ENCODE data around the gene HNRNPC. TPM values are rescaled to one million over a fixed set of nuclear protein-coding genes. Genes with fewer than 3 reads are reported as not detected.
"Not testable (repeated sequence)": the region's sequence is repeated elsewhere in the genome, so short reads cannot be mapped to it uniquely, and the experiment has no call there.

Gene HNRNPC
- total RNA-seq, 2 experiments from 2014 or later = 684 to 863 TPM

DNA sequence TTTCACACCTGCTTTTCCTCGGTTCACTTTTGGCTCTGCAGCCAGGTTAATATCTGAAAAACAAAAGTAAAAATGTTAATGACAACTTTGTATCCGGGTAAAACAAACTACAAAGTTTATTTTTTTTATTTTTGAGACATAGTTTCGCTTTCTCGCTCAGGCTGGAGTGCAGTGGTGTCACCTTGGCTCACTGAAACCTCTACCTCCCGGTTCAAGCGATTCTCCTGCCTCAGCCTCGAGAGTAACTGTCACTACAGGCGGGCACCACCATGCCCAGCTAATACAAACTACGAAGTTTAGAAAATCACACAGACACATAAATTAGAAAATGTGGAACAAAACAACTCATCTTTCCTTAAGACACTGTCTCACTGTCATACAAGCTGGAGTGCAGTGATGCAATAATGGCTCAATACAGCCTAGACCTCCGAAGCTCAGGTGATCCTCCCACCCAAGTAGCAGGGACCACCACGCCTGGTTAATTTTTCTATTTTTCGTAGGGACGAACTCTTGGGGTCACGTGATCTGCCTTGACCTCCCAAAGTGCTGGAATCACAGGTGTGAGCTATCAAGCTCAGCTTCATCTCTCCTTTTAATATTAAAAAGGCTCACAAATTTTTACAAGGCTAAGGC is 38.1 kb downstream of the HNRNPC start:
- ChIA-PET CTCF (interaction anchor here (1.0 to 2.1 kb wide), 5 partner anchors 9 to 31 kb away, joined by 3 to 4 read pairs (median 4); no protein-coding TSS in a partner anchor), POLR2A (no interaction called here)
- Mint-ChIP-seq H3K9me3 (no peaks in the 10 kb centered on the region), H3K36me3 (ENCODE audit: low read depth) (peaks cover 71% of the 10 kb centered on the region), H3K27me3 (no peaks in the 10 kb centered on the region), H3K4me3 (peak overlapping the region; percentile 46), H3K4me1 (peaks cover 82% of the 10 kb centered on the region), H3K27ac (peak overlapping the region; percentile 88)
- DNase-seq = peak; percentile 40

DNA sequence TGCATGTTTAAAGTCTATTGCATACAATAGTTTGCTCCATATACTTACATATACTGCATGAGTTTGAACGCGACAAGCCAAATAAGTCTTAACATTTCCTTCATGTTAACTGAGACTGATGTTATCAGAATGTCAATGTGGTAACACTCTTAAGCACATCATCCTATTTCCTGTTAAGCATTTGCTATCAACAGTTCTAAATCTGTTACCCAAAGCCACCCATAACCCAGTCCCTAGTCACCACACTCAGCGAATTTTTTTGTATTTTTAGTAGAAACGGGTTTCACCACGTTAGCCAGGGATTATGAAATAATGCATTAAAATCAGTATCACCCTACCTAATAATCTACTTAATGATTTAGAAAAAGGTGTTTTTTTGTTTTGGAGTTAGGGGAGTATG is 39.4 kb downstream of the HNRNPC start:
- no peaks in the 10 kb centered on the region for H3K9me3 Mint-ChIP-seq
- H3K36me3 Mint-ChIP-seq (ENCODE audit: low read depth) = peaks cover 69% of the 10 kb centered on the region
- ChIA-PET CTCF (interaction anchor here (1.0 to 1.2 kb wide), 2 partner anchors 14 to 33 kb away, joined by 3 to 4 read pairs; no protein-coding TSS in a partner anchor), POLR2A (no interaction called here)
- peak overlapping the region; percentile 39 for H3K4me3 Mint-ChIP-seq
- peaks cover 72% of the 10 kb centered on the region for H3K4me1 Mint-ChIP-seq
- peak overlapping the region; percentile 88 for H3K27ac Mint-ChIP-seq
- DNase-seq = peak; percentile 24
- H3K27me3 Mint-ChIP-seq = no peaks in the 10 kb centered on the region

DNA sequence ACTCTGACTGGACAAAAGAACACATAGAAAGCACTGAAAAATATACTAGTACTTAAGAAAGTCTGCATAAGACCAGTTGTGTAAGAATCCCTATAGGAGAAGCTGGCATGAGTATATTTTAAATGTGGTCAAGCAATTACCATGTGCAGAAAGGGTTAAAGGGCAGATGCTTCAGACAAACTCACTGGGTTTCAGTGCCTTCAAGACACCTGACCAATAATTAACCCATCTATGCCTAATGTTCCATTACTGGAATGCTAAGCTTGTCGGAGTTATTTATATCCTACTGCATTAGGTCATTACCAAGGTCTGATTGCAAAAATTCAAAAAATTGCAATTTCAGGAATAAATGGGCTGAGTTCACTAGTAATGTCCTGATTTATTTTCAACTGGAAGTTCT is 41.3 kb downstream of the HNRNPC start:
- Mint-ChIP-seq H3K4me1 (peaks cover 68% of the 10 kb centered on the region), H3K9me3 (no peaks in the 10 kb centered on the region), H3K27ac (no peak overlapping the region), H3K4me3 (no peak overlapping the region), H3K36me3 (ENCODE audit: low read depth) (peaks cover 71% of the 10 kb centered on the region), H3K27me3 (no peaks in the 10 kb centered on the region)
- POLR2A ChIA-PET = no interaction called here
- CTCF ChIA-PET = interaction anchor here (0.6 to 1.0 kb wide), 4 partner anchors 13 to 317 kb away, joined by 3 read pairs; no protein-coding TSS in a partner anchor
- no peak for DNase-seq

DNA sequence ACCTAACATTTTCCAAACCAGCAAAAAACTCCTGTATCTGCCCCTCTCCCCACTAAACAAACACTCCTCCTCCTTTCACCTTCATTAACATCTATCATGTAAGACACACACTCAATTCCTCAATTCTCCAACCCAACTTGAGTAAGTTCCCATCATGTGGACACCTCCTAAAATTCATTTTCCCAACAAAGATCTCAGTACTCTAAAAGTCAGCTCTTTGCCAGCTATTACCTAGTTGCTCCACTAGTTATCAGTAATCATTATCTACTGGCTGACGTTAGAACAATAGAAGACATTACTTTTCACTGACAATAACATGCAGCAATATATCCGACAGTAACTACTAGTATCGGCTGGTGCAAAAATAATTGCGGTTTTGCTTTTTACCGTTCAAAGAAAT is 42.1 kb downstream of the HNRNPC start:
- CTCF ChIA-PET = interaction anchor here (0.7 to 1.2 kb wide), 2 partner anchors 10 to 54 kb away, joined by 3 to 5 read pairs; no protein-coding TSS in a partner anchor
- POLR2A ChIA-PET = no interaction called here
- no peak for DNase-seq
- Mint-ChIP-seq H3K36me3 (ENCODE audit: low read depth) (peaks cover 74% of the 10 kb centered on the region), H3K27ac (peak overlapping the region; percentile 20), H3K27me3 (no peaks in the 10 kb centered on the region), H3K4me1 (peaks cover 67% of the 10 kb centered on the region), H3K9me3 (no peaks in the 10 kb centered on the region), H3K4me3 (no peak overlapping the region)

DNA sequence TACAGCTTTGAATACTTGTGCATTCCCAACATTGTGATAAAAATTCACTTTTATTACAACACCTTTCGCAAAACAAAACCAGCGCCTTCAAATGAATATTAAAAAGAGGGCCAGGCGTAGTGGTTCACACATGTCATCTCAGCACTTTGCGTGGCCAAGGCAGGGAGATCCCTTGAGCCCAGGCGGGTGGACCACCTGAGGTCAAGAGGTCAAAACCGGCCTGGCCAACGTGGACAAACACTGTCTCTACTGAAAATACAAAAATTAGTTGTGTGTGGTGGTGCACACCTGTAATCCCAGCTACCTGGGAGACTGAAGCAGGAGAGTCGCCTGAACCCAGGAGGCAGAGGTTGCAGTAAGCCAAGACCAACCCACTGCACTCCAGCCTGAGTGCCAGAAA is 42.8 kb downstream of the HNRNPC start:
- Mint-ChIP-seq H3K9me3 (no peaks in the 10 kb centered on the region), H3K27me3 (no peaks in the 10 kb centered on the region), H3K27ac (no peak overlapping the region), H3K36me3 (ENCODE audit: low read depth) (peaks cover 73% of the 10 kb centered on the region), H3K4me1 (peaks cover 66% of the 10 kb centered on the region), H3K4me3 (no peak overlapping the region)
- ChIA-PET POLR2A (interaction anchor here (0.6 kb wide), 1 partner anchor 95 kb away, joined by 3 read pairs; no protein-coding TSS in a partner anchor), CTCF (interaction anchor here (0.7 to 1.2 kb wide), 2 partner anchors 9 to 54 kb away, joined by 3 to 5 read pairs; no protein-coding TSS in a partner anchor)
- DNase-seq = no peak

DNA sequence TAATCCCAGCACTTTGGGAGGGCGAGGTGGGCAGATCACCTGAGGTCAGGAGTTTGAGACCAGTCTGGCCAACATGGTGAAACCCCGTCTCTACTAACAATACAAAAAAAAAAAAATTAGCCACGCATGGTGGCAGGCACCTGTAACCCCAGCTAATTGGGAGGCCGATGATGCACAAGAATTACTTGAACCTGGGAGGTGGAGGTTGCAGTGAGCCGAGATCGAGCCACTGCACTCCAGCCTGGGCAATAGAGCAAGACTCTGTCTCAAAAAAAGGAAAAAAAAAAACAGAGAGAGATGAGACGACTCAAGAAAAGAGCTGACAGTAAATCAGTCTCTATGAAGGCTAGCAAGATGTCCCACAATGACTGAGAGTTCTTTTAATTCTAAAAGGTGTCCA is 44.1 kb downstream of the HNRNPC start:
- not testable (repeated sequence) for H3K27me3 Mint-ChIP-seq, H3K27ac Mint-ChIP-seq
- H3K36me3 Mint-ChIP-seq (ENCODE audit: low read depth) = peaks cover 73% of the 10 kb centered on the region

DNA sequence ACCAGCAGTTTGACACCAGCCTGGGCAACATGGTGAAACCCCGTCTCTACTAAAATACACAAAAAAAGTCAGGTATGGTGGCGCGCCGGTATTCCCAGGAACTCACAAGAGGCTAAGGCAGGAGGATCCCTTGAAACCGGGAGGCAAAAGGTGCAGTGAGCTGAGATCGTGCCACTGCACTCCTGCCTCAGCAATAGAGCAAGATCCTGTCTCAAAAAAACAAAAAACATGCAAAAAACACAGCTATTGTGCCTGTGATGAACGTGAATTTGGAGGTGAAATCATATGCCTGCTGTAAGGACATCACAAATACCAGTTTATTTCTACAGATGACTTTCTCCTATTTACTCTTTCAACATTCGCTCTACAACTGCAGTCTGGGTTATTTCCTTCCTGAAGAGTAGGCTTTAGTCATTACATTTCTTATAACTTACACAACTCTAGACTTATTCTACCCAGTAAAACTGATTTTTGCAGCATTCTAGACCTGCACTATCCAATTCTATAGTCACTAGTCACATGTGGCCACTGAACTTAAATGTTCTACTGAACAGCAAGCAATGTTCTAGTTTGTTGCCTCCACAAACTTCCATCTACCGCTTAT is 48.3 kb downstream of the HNRNPC start:
- ChIA-PET CTCF (interaction anchor here (0.6 to 1.4 kb wide), 2 partner anchors 12 to 53 kb away, joined by 3 to 4 read pairs; no protein-coding TSS in a partner anchor), POLR2A (interaction anchor here (0.8 to 1.0 kb wide), 2 partner anchors 45 to 184 kb away, joined by 3 to 4 read pairs; no protein-coding TSS in a partner anchor)
- Mint-ChIP-seq H3K27me3 (no peaks in the 10 kb centered on the region), H3K9me3 (no peaks in the 10 kb centered on the region), H3K4me1 (peaks cover 64% of the 10 kb centered on the region), H3K27ac (peak overlapping the region; percentile 10), H3K36me3 (ENCODE audit: low read depth) (peaks cover 63% of the 10 kb centered on the region), H3K4me3 (no peak overlapping the region)
- no peak for DNase-seq

More for the DNA sequence above, 44.1 kb downstream of the HNRNPC start:
- CTCF ChIA-PET = interaction anchor here (0.6 kb wide), 2 partner anchors 35 to 179 kb away, joined by 3 to 5 read pairs; no protein-coding TSS in a partner anchor
- H3K4me3 Mint-ChIP-seq, DNase-seq, POLR2A ChIA-PET, H3K9me3 Mint-ChIP-seq: not testable (repeated sequence)
- H3K4me1 Mint-ChIP-seq = peaks cover 63% of the 10 kb centered on the region

DNA sequence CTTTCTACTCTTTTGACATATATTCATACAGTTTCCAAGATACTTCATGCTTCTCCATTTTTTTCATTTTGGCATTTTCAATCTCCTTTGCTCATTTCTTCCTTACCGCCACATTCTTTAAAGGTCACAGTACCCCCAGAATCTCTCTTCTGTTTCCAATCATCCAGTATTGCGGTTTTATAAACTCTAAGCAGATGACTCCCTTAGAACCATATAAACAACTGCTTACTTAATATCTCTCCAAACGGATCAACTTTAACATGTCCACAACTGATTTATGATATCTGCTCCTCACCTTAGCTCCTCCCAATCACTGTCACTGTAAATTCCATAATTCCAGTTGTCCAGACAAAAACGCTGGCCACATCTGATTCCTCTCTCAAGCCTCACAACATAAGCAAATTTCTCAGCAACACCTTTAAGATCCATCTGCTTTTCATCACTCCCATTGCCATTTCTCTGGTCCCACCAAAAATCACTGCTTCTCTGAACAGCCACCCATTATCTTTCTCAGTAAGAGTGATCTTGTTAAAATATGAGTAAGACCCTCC is 49.6 kb downstream of the HNRNPC start:
- no peak for DNase-seq
- no peaks in the 10 kb centered on the region for H3K9me3 Mint-ChIP-seq
- H3K4me1 Mint-ChIP-seq = peaks cover 73% of the 10 kb centered on the region
- ChIA-PET POLR2A (interaction anchor here (0.6 kb wide), 1 partner anchor 288 kb away, joined by 3 read pairs; no protein-coding TSS in a partner anchor), CTCF (interaction anchor here (0.8 to 1.4 kb wide), 2 partner anchors 9 to 11 kb away, joined by 3 read pairs; no protein-coding TSS in a partner anchor)
- H3K27ac Mint-ChIP-seq = peak overlapping the region; percentile 1
- peaks cover 66% of the 10 kb centered on the region for H3K36me3 Mint-ChIP-seq (ENCODE audit: low read depth)
- no peak overlapping the region for H3K4me3 Mint-ChIP-seq
- H3K27me3 Mint-ChIP-seq = no peaks in the 10 kb centered on the region

DNA sequence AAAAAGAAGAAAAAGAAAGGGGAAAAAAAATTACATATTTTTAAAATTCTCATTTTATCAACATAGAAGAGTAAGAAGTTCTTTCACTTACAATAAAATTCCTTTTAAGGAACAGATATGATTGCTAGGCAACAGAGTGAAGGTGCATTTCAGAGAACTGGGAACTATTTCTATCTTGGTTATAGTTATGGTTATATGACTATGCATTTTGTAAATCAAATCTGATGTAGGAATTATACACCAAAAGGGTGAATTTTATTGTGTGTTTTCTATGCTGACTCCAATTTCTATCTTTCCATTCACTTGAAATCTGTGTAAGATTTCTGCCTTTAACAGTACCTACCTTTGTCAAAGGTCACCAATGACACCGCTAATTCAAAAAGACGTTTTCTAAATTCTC is 50.1 kb downstream of the HNRNPC start:
- Mint-ChIP-seq H3K4me1 (peaks cover 73% of the 10 kb centered on the region), H3K36me3 (ENCODE audit: low read depth) (peaks cover 66% of the 10 kb centered on the region), H3K27ac (no peak overlapping the region), H3K27me3 (no peaks in the 10 kb centered on the region), H3K4me3 (no peak overlapping the region), H3K9me3 (no peaks in the 10 kb centered on the region)
- CTCF ChIA-PET = no interaction called here
- DNase-seq = no peak
- POLR2A ChIA-PET = interaction anchor here (0.6 kb wide), 1 partner anchor 288 kb away, joined by 3 read pairs; no protein-coding TSS in a partner anchor

DNA sequence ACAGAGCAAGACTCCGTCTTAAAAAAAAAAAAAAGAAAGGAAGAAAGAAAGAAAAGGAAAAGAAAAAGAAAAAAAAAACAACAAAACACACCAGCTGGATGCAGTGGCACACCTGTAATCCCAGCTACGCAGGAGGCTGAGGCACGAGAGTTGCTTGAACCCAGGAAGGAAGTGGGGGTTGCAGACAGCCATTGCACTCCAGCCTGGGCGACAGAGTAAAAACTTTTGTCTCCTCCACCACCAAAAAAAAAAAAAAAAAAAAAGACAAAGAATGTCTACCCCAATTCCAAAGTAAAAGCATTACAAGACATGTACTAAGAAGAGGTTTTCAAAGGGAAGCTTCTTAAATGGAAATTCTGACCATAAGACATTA is 53.4 kb downstream of the HNRNPC start:
- CTCF ChIA-PET = interaction anchor here (0.7 to 1.3 kb wide), 3 partner anchors 14 to 191 kb away, joined by 3 to 4 read pairs (median 4); partner anchors contain the start of gene NDRG2
- POLR2A ChIA-PET = interaction anchor here (0.7 kb wide), 1 partner anchor 16 kb away, joined by 5 read pairs; no protein-coding TSS in a partner anchor
- peak overlapping the region; percentile 81 for H3K27ac Mint-ChIP-seq
- no peak overlapping the region for H3K4me3 Mint-ChIP-seq
- peak; percentile 32 for DNase-seq
- H3K27me3 Mint-ChIP-seq = no peaks in the 10 kb centered on the region
- H3K4me1 Mint-ChIP-seq = peaks cover 55% of the 10 kb centered on the region
- H3K36me3 Mint-ChIP-seq (ENCODE audit: low read depth) = peaks cover 72% of the 10 kb centered on the region
- no peaks in the 10 kb centered on the region for H3K9me3 Mint-ChIP-seq

DNA sequence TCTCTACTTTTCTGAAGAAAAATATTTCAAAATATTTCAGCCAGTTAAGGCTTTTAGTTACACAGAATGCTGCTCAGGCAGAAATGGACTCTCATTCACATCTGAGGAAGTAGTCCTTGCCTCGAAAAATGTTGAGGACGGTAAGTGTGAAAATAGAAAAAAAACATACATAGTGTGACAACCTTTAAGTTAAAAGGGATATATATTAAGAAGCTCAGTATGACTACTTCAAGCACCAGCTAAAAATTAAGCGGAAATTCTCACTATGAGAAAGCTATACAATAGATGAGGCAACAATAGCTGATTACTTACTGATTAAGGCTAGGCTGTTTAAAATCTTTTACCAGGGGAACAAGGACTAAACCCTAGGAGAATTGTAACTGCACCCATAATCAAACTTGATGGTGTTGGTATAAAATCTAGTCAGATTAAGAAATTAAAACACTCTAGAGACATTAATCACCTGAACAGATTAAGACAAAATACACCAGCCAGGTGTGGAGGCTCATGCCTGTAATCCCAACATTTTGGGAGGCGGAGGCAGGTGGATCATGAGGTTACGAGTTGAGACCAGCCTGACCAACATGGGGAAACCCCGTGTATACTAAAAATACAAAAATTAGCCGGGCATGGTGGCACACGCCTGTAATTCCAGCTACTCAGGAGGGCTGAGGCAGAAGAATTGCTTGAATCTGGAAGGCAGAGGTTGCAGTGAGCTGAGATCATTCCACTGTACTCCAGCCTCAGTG is 53.9 kb downstream of the HNRNPC start:
- Mint-ChIP-seq H3K27me3 (no peaks in the 10 kb centered on the region), H3K27ac (peak overlapping the region; percentile 77), H3K4me1 (peaks cover 52% of the 10 kb centered on the region), H3K9me3 (no peaks in the 10 kb centered on the region), H3K4me3 (no peak overlapping the region), H3K36me3 (ENCODE audit: low read depth) (peaks cover 69% of the 10 kb centered on the region)
- ChIA-PET CTCF (interaction anchor here (0.7 to 1.3 kb wide), 4 partner anchors 15 to 190 kb away, joined by 3 to 4 read pairs (median 4); partner anchors contain the start of gene NDRG2), POLR2A (interaction anchor here (0.7 kb wide), 1 partner anchor 17 kb away, joined by 5 read pairs; no protein-coding TSS in a partner anchor)
- DNase-seq = no peak

DNA sequence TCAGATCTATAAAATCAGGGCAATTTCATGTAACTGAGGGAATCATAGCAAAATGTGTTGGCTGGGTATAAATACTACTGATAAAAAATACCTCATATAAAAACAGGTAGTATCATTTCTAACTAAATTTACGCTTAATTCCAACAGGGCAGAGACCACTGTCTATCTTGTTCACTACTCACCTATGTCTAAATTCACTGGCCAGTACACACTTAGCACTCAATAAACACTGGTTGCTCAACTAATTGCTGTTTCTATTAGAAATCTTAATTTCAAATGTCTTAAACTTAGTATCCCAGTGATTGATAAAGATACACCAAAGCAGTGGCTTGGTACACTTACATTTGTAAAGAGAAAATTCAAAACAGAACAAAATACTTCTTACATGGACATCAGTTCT is 55.6 kb downstream of the HNRNPC start:
- POLR2A ChIA-PET = no interaction called here

More for the DNA sequence above, 55.6 kb downstream of the HNRNPC start:
- peaks cover 40% of the 10 kb centered on the region for H3K4me1 Mint-ChIP-seq
- H3K27me3 Mint-ChIP-seq = no peaks in the 10 kb centered on the region
- H3K9me3 Mint-ChIP-seq = no peaks in the 10 kb centered on the region
- no peak overlapping the region for H3K4me3 Mint-ChIP-seq
- no peak for DNase-seq
- H3K36me3 Mint-ChIP-seq (ENCODE audit: low read depth) = peaks cover 67% of the 10 kb centered on the region
- no peak overlapping the region for H3K27ac Mint-ChIP-seq
- CTCF ChIA-PET = no interaction called here
